MV-4-11 (cell line): Measurements from ENCODE around the gene FAM228A.
"Not testable (repeated sequence)": the region's sequence is repeated elsewhere in the genome, so short reads cannot be mapped to it uniquely, and the experiment has no call there.

Experiments
- DNase-seq: peaks from one replicate; lab custom pipeline; 2025; lab: John Stamatoyannopoulos, UW

The FAM228A gene

GRCh38 chr2:24174851-24175277 is at the start of gene FAM228A:
Gene FAM228A, plus strand, starts transcription at chr2:24175053. Its CDS starts 428 bp downstream, at chr2:24175481.
- no peak for DNase-seq

- no peak for DNase-seq
Measured at GRCh38 chr2:24125956-24126355, 48.9 kb upstream of the FAM228A start.

- no peak for DNase-seq
Measured at GRCh38 chr2:24132543-24132942, 42.3 kb upstream of the FAM228A start.

DNA sequence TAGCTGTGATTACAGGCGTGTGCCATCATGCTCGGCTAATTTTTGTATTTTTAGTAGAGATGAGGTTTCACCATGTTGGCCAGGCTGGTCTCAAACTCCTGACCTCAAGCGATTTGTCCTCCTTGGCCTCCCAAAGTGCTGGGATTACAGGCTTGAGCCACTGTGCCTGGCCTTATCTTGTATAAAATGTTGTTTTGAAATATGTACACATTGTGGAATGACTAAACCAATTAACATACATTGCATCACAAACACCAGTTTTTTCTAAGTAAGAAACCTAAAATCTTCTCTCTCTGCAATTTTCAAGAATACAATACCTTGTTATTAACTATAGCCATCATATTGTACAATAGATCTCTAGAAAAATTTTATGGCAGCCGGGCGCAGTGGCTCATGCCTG is 34.5 kb upstream of the FAM228A start:
- not testable (repeated sequence) for DNase-seq

DNA sequence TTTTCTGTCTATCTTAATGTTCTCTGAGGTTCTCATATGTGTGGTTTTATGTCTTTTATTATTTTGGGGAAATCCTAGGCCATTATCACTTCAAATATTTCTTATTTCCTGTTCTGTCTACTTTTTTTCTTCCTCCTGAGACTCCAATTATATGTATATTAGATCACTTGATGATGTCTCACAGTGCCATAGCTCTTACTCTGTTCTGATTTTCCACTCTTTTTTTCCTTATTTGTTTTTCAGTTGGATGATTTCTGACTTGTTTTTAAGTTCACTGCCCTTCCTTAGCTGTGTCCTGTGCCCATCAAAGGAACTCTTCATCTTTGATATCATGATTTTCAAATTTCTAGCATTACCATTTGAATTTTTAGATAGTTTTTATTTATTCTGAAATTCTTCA is 27.5 kb upstream of the FAM228A start:
- DNase-seq, result no peak

DNA sequence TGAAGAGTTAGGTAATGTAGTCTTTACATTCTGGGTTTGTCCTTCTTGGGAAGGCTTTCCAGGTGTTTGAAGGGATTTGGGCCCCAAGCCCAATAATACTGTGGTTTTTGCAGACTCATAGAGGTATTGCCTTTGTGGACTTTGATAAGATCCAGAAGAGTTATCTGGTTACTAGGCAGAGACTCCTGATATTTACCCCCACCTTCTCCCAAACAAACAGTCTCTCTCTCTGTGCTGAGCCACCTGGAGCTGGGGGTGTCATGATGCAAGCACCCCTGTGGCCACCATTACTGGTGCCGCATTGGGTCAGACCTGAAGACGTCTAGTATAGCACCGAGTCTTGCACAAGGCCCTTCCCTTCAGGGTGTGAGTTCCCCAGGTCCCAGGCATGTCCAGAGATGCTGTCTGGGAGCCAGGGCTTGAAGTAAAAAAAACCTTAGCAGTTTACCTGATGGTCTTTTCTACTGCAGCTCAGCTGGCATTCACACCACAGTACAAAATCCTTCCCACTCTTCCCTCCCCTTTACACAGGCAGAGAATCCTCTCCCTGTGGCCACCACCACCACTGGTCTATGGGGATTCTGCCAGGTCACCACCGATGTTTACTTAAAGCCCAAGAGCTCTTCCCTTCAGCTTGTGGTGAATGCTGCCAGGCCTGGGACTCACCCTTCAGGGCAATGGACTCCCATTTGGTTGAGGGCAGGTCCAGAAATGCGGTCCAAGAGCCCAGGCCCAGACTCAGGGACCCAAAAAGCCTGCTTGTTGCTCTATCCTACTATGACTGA is 22.2 kb upstream of the FAM228A start:
- DNase-seq, result no peak

GRCh38 chr2:24153478-24153877 is 21.4 kb upstream of the FAM228A start:
- DNase-seq, result no peak

- no peak for DNase-seq
Measured at GRCh38 chr2:24158131-24158530, 16.7 kb upstream of the FAM228A start.

GRCh38 chr2:24159708-24160107 is 15.1 kb upstream of the FAM228A start:
- no peak for DNase-seq

DNA sequence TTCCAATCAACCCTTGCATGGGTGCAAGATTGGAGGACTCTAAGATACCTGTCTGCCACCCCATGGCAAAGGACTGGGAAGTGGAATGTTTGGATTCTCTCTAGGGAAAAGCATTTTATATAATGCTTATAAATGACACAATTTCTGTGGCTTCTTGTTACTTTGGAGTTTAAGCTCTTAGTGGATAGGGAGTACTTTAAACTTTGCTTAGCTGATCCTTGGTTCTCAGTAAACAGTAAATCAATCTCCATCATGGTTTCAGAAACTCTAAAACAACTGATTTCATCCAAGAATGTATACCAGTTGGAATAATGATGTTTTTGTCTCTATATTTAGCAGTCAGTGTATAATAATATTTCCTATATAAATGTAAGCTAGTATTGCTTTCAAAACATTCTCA is 14.1 kb upstream of the FAM228A start:
- DNase-seq, result no peak

- DNase-seq, result no peak
Measured at GRCh38 chr2:24162494-24162893, 12.4 kb upstream of the FAM228A start.

DNA sequence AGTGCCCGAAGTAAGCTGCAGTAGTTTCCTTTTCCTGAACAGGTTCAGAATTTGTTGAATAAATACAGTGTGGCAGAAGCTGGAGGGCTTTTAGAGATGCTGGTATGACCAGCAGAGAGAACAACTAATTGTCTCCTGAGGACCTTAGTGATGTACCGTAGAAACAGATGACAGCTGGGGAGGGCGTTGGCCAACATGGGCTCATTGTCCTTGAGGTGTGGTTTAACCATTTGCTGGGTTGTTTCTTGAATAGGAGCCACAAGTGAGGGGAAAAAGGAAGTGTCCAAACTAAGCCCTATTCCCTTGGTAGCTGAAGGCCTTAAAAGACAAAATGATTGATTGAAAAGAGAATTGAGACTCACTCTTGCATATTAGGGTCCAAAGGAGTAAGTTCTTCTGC is 11.7 kb upstream of the FAM228A start:
- peak; percentile 90 for DNase-seq

- peak; percentile 55 for DNase-seq
Measured at GRCh38 chr2:24163601-24164000, 11.3 kb upstream of the FAM228A start.

DNA sequence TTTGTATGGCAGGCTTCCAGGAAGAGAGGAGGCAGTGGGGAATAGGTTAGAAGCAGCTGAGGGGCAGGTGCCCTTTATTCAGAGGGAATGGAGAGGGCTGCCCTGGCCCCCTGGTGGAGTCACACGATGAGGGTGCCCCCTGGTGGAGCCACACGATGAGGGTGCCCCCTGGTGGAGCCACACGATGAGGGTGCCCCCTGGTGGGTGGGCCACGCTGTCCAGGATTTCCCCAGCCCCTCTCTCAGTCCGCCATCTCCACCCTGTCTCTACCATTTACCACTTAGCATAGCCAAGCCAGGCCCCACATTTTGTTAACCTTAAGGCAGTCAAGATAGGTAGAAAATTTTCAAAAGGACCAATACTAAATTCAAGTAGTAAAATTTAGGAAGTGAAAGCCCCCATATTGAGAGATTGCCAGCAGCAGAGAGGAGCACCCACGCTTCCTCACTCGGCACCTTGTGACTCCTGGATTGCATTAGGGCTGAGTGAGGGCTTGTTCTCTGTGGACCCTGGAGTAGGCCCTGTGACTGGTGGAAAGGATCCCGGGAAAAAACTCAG is 10.4 kb upstream of the FAM228A start:
- DNase-seq, result peak; percentile 83

DNA sequence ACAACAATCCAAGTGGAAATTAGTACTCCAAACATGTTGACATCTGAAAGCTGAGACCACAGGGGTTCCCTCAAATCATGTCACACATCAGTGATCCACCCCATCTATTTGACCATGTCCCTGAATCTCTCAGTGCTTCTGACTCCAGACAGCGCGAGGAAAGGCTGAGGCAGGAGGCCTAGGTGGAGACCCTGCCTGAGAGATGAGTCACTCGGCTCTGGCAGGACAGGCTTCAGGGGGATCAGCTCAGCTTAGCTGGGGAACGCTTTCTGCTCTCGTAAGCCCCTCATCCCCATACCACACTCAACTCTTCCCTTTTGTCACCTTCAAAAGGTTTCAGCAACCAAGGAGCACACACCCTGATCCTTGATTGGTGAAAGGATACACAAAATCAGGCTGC is 5.8 kb upstream of the FAM228A start:
- no peak for DNase-seq

DNA sequence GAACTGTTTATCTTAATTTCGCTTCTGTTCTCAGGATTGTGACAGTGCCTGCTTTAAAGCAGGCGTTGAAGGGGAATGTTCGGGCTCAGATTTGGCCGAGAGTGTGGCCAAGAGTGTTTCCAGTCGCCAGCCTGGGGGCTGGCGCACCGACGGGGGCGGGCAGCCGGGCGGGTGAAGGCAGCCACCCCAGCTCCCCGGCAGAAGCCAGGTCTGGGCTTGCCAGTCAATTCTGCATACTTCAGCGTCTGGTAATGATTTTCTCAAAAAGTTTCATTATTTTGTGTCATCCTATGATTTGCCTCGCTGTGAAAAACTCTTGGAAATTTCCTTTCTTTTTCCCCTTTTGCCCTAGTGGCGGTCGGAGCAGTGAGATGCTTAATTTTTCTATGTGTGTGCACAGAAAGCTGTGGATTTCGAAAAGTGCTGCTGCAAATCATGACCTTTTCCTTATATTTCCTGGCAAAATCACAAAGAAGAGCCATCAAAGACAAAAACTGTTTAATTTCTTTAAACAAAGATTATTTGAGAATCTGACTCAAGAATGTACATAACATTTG is 856 bp downstream of the FAM228A start:
- no peak for DNase-seq

DNA sequence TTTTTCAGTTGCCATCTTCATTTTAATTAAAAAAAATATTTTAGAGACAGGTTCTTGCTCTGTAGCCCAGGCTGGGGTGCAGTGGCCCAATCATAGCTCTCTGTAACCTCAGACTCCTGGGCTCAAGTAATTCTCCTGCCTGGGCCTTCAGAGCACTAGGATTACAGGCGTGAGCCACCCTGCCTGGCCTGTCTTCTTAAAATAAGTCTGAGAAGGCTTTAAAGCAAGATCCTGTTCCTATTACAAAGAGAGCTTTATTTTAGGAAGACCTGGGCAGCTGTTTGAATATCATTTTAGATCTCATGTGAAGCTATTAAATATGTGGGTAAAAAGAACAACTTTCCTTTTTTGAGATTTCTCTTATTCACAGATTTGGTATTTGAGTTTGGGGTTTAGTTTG is 1.5 kb downstream of the FAM228A start:
- no peak for DNase-seq

DNA sequence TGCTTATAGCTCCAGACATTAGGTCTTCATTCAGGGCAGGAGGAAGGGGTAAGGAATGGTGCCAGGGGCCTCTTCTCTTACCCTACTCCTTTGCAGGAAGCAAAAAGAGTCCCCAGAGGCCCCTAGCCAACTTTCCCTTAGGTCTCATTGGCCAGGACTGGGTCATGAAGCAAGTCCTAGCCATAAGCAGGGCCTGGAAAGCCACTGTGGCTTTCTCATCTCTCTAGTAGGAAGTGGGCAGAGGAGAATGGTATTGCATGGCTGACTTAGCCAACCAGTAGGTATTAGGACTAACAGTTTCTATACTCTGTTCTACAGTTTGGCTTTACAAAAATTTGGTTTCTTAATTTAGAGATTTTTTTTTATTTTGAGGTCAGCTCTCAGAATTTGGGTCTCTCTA is 4.8 kb downstream of the FAM228A start:
- peak; percentile 93 for DNase-seq

DNA sequence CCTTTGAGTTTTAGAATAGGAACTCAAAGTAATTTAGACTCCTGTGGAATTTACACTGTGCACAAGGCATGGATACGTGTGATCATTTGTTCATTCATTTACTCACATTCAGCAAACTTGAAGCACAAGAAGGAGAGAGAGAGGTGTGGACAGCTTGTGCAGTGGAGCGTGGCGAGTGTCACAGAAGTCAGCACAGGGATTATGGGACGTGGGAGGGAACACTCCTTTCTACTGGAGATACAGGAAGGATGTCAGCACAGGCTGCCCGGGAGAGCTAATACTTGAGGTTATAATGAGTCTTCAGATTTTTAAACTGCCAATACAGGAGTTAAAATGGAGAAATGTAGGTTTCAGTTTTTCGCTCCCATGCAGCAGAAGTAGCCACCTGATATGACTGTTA is 7.0 kb downstream of the FAM228A start:
- peak; percentile 21 for DNase-seq

GRCh38 chr2:24182507-24182906 is 7.7 kb downstream of the FAM228A start:
- DNase-seq, result no peak

- no peak for DNase-seq
Measured at GRCh38 chr2:24183366-24184069, 8.7 kb downstream of the FAM228A start.

DNA sequence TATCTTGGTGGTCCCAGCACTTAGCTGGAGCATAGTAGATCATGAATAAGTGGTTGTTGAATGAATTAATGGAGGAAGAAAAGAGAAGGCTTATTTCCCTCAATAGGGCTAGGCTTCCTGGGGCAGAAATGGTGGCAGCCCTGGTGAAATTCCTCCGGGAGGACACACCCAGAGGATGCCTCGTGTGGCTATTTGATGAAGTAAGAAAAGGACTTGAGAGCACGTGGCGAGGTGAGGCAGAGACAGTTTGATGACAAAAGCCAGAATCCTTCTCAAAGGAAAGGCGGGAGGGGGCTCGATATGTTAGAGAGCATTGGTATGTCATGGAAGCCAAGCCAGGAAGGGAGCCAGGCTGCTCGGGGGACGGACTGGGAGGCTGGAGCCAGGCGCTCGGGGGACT is 14.7 kb downstream of the FAM228A start:
- no peak for DNase-seq

DNA sequence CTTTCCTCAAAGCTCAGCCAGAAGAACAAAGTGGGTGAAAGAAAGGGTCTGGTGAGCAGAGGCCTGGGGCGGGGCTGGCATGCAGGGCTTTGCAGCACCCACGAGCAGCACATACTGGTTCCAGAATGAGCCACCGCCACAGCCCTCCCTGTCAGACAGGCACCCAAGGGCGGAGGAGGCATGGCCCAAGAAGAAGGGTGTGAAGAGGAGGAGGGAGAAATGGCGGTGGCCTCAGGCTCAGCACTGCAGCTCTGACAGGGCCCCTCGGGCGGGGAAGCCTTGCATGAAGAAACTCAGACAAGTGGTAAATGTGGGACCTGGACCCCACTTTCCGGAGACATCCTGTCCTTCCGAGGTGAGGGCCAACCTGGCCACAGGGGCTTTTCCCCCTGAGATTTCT is 15.7 kb downstream of the FAM228A start:
- DNase-seq, result no peak
